Skeletal muscle cell (primary cell): ENCODE data around the gene TMEM235.
A peak's percentile ranks its signal among the peaks of the same experiment; 100 is the strongest.

Source experiments
- DNase-seq: peaks from one replicate; pipeline ENCODE4 v3.0.0-alpha.2; 2010; ENCODE audit warnings: low read depth
- H3K4me3 ChIP-seq: 2 replicates; pipeline ENCODE4 v1.5.1; 2011; ENCODE audit warnings: low read depth, mild to moderate bottlenecking, control low read depth, low read length, moderate library complexity

The TMEM235 gene

DNA sequence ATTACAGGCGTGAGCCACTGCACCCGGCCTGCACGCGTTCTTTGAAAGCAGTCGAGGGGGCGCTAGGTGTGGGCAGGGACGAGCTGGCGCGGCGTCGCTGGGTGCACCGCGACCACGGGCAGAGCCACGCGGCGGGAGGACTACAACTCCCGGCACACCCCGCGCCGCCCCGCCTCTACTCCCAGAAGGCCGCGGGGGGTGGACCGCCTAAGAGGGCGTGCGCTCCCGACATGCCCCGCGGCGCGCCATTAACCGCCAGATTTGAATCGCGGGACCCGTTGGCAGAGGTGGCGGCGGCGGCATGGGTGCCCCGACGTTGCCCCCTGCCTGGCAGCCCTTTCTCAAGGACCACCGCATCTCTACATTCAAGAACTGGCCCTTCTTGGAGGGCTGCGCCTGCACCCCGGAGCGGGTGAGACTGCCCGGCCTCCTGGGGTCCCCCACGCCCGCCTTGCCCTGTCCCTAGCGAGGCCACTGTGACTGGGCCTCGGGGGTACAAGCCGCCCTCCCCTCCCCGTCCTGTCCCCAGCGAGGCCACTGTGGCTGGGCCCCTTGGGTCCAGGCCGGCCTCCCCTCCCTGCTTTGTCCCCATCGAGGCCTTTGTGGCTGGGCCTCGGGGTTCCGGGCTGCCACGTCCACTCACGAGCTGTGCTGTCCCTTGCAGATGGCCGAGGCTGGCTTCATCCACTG, 17.3 kb upstream of the TMEM235 start, which contains the start of gene BIRC5:
TSS of gene BIRC5 (plus strand) at position 238 of the 690 bp plus-strand sequence. CDS start at position 302, 64 bp downstream.
- peak; percentile 36 for DNase-seq
- H3K4me3 ChIP-seq, result peak within 1 kb of the TSS; percentile 70

DNA sequence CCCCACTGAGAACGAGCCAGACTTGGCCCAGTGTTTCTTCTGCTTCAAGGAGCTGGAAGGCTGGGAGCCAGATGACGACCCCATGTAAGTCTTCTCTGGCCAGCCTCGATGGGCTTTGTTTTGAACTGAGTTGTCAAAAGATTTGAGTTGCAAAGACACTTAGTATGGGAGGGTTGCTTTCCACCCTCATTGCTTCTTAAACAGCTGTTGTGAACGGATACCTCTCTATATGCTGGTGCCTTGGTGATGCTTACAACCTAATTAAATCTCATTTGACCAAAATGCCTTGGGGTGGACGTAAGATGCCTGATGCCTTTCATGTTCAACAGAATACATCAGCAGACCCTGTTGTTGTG, 16.7 kb upstream of the TMEM235 start:
- H3K4me3 ChIP-seq, result peak overlapping the region; percentile 70
- no peak for DNase-seq

DNA sequence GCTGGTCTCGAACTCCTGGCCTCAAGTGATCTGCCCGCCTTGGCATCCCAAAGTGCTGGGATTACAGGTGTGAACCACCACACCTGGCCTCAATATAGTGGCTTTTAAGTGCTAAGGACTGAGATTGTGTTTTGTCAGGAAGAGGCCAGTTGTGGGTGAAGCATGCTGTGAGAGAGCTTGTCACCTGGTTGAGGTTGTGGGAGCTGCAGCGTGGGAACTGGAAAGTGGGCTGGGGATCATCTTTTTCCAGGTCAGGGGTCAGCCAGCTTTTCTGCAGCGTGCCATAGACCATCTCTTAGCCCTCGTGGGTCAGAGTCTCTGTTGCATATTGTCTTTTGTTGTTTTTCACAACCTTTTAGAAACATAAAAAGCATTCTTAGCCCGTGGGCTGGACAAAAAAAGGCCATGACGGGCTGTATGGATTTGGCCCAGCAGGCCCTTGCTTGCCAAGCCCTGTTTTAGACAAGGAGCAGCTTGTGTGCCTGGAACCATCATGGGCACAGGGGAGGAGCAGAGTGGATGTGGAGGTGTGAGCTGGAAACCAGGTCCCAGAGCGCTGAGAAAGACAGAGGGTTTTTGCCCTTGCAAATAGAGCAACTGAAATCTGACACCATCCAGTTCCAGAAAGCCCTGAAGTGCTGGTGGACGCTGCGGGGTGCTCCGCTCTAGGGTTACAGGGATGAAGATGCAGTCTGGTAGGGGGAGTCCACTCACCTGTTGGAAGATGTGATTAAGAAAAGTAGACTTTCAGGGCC, 11.9 kb upstream of the TMEM235 start:
- H3K4me3 ChIP-seq, result no peak overlapping the region
- no peak for DNase-seq

DNA sequence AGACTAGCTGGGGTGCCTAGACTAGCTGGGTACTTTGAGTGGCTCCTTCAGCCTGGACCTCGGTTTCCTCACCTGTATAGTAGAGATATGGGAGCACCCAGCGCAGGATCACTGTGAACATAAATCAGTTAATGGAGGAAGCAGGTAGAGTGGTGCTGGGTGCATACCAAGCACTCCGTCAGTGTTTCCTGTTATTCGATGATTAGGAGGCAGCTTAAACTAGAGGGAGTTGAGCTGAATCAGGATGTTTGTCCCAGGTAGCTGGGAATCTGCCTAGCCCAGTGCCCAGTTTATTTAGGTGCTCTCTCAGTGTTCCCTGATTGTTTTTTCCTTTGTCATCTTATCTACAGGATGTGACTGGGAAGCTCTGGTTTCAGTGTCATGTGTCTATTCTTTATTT, 8.4 kb upstream of the TMEM235 start:
- no peak overlapping the region for H3K4me3 ChIP-seq
- no peak for DNase-seq

DNA sequence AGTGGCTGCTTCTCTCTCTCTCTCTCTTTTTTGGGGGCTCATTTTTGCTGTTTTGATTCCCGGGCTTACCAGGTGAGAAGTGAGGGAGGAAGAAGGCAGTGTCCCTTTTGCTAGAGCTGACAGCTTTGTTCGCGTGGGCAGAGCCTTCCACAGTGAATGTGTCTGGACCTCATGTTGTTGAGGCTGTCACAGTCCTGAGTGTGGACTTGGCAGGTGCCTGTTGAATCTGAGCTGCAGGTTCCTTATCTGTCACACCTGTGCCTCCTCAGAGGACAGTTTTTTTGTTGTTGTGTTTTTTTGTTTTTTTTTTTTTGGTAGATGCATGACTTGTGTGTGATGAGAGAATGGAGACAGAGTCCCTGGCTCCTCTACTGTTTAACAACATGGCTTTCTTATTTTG, 7.7 kb upstream of the TMEM235 start:
- no peak for DNase-seq
- H3K4me3 ChIP-seq, result no peak overlapping the region

DNA sequence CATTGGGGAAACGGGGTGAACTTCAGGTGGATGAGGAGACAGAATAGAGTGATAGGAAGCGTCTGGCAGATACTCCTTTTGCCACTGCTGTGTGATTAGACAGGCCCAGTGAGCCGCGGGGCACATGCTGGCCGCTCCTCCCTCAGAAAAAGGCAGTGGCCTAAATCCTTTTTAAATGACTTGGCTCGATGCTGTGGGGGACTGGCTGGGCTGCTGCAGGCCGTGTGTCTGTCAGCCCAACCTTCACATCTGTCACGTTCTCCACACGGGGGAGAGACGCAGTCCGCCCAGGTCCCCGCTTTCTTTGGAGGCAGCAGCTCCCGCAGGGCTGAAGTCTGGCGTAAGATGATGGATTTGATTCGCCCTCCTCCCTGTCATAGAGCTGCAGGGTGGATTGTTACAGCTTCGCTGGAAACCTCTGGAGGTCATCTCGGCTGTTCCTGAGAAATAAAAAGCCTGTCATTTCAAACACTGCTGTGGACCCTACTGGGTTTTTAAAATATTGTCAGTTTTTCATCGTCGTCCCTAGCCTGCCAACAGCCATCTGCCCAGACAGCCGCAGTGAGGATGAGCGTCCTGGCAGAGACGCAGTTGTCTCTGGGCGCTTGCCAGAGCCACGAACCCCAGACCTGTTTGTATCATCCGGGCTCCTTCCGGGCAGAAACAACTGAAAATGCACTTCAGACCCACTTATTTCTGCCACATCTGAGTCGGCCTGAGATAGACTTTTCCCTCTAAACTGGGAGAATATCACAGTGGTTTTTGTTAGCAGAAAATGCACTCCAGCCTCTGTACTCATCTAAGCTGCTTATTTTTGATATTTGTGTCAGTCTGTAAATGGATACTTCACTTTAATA, 7.0 kb upstream of the TMEM235 start:
- no peak for DNase-seq
- H3K4me3 ChIP-seq, result no peak overlapping the region

DNA sequence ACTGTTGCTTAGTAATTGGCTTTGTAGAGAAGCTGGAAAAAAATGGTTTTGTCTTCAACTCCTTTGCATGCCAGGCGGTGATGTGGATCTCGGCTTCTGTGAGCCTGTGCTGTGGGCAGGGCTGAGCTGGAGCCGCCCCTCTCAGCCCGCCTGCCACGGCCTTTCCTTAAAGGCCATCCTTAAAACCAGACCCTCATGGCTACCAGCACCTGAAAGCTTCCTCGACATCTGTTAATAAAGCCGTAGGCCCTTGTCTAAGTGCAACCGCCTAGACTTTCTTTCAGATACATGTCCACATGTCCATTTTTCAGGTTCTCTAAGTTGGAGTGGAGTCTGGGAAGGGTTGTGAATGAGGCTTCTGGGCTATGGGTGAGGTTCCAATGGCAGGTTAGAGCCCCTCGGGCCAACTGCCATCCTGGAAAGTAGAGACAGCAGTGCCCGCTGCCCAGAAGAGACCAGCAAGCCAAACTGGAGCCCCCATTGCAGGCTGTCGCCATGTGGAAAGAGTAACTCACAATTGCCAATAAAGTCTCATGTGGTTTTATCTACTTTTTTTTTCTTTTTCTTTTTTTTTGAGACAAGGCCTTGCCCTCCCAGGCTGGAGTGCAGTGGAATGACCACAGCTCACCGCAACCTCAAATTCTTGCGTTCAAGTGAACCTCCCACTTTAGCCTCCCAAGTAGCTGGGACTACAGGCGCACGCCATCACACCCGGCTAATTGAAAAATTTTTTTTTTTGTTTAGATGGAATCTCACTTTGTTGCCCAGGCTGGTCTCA, 6.2 kb upstream of the TMEM235 start:
- no peak for DNase-seq
- no peak overlapping the region for H3K4me3 ChIP-seq

DNA sequence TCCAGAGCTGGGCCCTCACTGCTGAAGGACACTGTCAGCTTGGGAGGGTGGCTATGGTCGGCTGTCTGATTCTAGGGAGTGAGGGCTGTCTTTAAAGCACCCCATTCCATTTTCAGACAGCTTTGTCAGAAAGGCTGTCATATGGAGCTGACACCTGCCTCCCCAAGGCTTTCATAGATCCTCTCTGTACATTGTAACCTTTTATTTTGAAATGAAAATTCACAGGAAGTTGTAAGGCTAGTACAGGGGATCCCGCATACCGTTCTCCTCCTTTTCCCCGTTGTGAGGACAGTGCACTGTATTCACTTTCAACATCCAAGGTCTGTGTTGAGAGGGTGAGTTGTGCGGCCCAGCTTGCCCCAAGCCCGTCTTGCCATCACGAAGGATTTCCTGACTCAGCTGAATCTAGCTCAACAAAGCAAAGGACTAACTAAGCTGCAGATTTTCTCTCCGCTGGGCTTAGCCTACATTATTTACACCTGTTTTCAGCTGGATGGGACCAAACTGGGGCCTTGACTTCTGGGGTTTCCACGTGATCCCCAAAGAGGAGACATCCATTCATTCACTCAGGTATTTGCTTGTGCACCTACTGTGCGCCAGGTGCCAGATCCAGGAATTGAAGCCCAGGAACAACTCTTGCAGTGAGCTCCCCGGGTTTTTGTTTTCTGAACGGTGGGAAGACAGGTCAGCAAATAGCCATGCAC, 5.2 kb upstream of the TMEM235 start:
- no peak overlapping the region for H3K4me3 ChIP-seq

DNA sequence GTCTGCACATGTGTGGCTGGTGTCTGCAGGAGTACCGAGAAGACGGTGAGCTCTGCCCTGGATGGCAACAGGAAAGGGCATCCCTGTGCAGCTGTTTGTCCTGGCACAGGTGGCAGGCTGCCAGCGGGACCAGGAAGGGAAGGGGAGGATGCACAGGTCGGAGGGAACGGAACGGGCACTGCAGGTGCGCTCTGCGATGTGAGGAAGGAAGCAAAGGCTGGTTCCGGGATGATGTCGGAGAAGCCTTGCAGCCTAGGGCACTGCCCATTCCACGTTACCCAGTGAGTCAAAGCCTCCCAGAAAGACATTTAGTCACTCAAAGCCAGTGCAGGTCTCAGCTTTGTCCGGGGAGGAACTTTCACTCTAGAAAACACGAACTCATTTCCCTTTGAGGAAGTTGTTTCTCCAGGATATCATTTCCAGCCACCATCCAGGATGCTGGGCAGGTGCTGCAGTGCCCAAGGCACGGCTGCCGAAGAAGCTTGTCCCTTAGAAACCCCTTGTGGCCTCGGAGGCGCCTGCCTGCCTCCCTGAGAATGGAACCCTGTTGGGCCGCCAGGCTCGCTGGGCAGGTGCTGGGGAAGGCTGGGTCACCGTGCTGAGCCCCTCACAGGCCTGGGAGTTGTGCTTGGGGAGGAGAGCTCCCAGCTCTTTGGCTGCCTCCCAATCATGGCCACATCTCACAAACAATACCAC, 4.5 kb upstream of the TMEM235 start:
- DNase-seq, result no peak
- no peak overlapping the region for H3K4me3 ChIP-seq

More for the DNA sequence above, 5.2 kb upstream of the TMEM235 start:
- no peak for DNase-seq

DNA sequence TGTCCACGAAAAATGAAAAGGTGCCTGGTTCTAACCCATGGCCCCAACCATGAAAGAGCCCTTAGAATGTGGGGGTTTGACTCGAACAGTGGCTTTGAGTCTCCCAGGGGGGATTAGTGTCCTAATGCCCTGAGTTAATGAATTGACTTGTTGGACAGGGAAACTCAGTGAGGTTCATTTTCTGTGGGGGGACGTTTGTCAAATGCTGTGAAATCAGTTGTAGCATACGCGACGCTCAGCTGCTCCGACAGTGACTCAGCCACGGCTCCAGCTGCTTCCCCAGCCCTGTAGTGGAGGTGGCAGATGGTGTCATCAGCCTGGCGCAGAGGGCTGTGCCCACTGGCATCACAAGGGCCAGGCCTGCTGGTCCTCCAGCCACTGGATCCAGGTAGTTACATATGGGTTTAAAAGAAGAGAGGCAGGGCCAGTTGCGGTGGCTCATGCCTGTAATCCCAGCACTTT, 3.9 kb upstream of the TMEM235 start:
- no peak for DNase-seq

DNA sequence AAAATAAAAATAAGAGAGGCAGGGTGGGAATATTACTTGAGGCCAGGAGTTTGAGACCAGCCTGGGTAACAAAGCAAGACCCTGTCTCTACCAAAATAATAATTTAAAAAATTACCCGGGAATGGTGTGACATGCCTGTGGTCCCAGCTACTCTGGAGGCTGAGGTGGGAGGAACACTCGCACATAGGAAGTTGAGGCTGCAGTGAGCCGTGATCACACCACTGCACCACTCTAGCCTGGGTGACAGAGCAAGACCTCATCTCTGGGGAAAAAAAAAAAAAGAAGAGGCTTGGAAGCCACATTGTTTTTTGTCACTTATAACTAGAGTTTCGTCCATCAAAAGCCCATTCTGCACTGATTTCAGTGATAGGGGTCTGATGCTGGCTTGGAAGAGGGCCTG, 3.3 kb upstream of the TMEM235 start:
- no peak for DNase-seq
- no peak overlapping the region for H3K4me3 ChIP-seq

More for the DNA sequence above, 3.9 kb upstream of the TMEM235 start:
- no peak overlapping the region for H3K4me3 ChIP-seq

DNA sequence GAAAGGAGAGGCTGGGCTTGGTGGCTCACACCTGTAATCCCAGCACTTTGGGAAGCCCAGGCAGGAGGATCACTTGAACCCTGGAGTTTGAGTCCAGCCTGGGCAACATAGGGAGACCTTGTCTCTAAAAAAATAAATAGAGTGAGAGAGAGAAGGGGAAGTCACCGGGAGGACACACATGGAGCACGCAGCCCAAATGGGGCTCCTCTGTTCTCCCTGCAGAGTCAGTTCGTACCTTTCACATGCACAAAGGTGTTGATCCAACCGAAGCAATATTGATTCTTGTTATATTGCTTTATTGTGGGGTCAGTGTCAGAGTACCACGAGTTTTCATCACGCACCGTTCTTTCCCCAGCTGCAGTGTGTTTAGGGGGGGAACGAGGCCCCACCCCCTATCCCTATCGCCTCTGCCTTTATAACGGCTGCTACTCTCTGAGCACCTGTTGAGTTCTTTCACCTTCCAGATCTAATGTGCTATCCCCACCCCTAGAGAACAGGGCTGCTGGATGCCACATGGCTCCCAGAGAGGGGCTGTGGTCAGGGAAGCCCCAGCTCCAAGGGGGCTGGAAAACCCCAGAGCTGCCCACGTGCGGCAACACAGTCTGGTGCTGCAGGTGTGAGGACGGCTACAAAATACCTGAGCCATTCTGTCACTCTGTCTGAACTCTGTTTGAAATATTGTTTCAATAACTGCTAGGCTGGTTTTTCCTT, 1.0 kb upstream of the TMEM235 start:
- no peak for DNase-seq
- H3K4me3 ChIP-seq, result no peak overlapping the region

DNA sequence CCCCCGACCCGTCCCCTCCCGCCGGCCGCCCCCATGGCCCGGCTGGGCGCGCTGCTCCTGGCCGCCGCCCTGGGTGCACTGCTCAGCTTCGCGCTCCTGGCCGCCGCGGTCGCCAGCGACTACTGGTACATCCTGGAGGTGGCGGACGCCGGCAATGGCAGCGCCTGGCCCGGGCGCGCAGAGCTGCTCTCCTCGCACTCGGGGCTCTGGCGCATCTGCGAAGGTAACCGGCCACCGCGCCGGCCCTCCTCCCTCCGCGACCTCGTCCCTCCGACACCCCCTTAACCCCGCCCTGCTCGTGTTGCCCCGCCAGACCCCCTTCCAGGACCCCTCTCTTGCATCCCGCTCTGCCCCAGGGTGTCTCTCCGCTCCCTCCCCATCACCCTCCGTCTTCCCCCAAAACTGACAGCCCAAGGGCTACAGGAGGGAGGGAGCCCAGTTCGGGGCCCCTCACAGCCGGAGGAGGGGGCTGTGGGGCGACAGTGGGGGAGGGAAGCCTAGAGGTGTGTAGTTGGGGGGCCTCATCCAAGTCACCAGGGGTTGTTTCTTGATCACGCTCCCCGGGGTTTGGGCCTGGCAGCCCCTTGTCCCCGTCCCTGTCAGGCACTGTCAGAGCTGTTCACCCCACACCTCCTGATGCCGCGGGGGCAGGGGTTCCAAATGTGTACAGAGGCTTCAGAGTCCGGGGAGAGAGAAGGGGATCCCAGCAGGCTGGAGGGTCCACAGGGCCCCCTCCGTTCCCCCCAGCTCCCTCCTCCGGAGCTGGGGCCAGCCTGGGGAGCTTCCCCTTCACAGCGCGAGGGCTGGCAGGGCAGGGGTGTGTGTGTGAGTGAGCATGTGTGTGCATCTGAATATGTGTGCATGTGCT, 794 bp downstream of the TMEM235 start:
- DNase-seq, result no peak
- H3K4me3 ChIP-seq, result no peak overlapping the region

DNA sequence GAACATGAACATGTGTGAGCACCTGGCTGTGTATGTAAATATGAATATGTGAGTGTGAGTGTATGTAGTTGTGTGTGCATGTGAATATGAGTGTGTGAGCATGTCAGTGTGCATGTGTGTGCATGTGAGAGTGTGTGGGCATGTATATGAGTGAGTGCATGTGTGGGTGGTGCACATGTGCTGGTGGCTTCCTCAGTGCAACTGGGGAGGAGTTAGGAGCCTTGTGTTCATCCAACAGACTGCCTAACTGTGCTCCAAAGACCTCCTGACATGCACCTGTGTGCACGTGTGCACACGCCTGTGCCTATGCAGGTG, 1.4 kb downstream of the TMEM235 start:
- DNase-seq, result no peak
- H3K4me3 ChIP-seq, result no peak overlapping the region

DNA sequence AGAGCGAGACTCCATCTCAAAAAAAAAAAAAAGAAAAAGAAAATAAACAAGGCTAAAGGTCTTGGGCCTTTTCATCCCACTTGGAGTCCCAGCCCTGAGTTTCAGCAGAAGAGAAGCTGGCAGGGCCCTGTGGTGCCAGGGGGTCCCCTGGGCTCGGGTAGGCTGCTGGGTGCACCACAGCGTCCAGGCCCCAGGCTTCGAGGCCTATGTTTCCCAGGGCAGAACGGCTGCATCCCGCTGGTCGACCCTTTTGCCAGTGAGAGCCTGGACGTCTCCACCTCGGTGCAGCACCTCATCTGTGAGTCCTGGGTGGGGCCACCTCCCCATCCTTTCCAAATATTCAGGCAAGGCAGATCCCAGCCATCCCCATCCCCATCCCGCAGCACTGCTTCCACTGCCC, 2.2 kb downstream of the TMEM235 start:
- DNase-seq, result no peak
- H3K4me3 ChIP-seq, result no peak overlapping the region

DNA sequence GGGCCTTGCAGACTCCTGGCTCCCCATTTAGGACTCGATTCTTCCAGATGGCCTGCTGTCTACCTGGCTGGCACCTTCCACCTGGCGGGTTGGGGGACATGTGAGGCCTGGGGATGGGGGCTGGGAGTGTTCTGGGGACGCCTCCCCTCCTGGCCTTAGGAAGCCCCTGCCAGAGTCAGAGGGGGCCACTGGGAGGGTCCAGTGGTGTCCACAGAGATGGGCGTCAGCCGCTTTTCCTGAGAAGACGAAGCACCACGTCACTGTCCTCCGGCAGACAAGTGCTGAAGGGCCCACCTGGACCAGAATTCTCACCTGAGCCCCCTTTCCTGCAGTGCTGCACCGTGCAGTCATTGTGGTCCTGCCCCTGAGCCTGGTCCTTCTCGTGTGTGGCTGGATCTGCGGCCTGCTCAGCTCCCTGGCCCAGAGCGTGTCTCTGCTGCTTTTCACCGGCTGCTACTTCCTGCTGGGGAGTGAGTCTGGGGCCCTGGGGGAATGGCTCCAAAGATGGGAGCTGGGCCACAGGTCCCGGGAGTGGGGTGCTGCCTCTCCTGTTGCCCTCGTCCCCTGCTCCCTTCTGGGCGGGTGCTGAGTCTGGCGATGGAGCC, 2.9 kb downstream of the TMEM235 start:
- no peak overlapping the region for H3K4me3 ChIP-seq
- DNase-seq, result no peak
